Measurements from ENCODE around the gene BNIP5.
"Not testable (repeated sequence)": the region's sequence is repeated elsewhere in the genome, so short reads cannot be mapped to it uniquely, and the experiment has no call there.

The BNIP5 gene

GRCh38 chr6:36364669-36365479, 28.2 kb upstream of the BNIP5 start:
- no peak for DNase-seq

- not testable (repeated sequence) for DNase-seq
These were observed 27.5 kb upstream of the BNIP5 start for GRCh38 chr6:36364061-36364635.

GRCh38 chr6:36363371-36363752, 26.7 kb upstream of the BNIP5 start:
- not testable (repeated sequence) for DNase-seq

GRCh38 chr6:36362551-36363370, 26.1 kb upstream of the BNIP5 start:
- DNase-seq, result no peak

GRCh38 chr6:36361071-36361470, 24.4 kb upstream of the BNIP5 start:
- DNase-seq, result no peak

GRCh38 chr6:36360241-36361054, 23.8 kb upstream of the BNIP5 start:
- DNase-seq, result peak; percentile 65

GRCh38 chr6:36358226-36358915, 21.7 kb upstream of the BNIP5 start:
- no peak for DNase-seq

GRCh38 chr6:36357872-36358225, 21.2 kb upstream of the BNIP5 start:
- no peak for DNase-seq

GRCh38 chr6:36355819-36356218, 19.1 kb upstream of the BNIP5 start:
- no peak for DNase-seq

- DNase-seq, result no peak
These were observed 16.8 kb upstream of the BNIP5 start for GRCh38 chr6:36353411-36353915.

- no peak for DNase-seq
These were observed 15.9 kb upstream of the BNIP5 start for GRCh38 chr6:36352477-36353157.

- DNase-seq, result no peak
These were observed 14.2 kb upstream of the BNIP5 start for GRCh38 chr6:36350681-36351571.

- no peak for DNase-seq
These were observed 13.4 kb upstream of the BNIP5 start for GRCh38 chr6:36350082-36350481.

- no peak for DNase-seq
These were observed 12.6 kb upstream of the BNIP5 start for GRCh38 chr6:36349240-36349639.

- no peak for DNase-seq
These were observed 10.9 kb upstream of the BNIP5 start for GRCh38 chr6:36347621-36348020.

GRCh38 chr6:36346486-36347273, 10.0 kb upstream of the BNIP5 start:
- no peak for DNase-seq

- no peak for DNase-seq
These were observed 9.2 kb upstream of the BNIP5 start for GRCh38 chr6:36345681-36346466.

- no peak for DNase-seq
These were observed 6.5 kb upstream of the BNIP5 start for GRCh38 chr6:36343109-36343680.

All from activated naive CD4-positive, alpha-beta T cell treated with Interleukin-2 at 50 U/mL for 16 hours (primary cell).